H1 (cell line): Measurements from ENCODE around the gene TCHH.

Experiments
- CTCF ChIP-seq, 3 experiments: IDR thresholded peaks; 1 replicate in 2 of 3; 2 replicates in 1 of 3; pipeline versions ENCODE4 v1.5.1 to v1.6.1; 2011; ENCODE audit warnings: low read length in 3 of 3, mild to moderate bottlenecking in 3 of 3, inconsistent platforms in 2 of 3, low read depth in 1 of 3, moderate library complexity in 1 of 3; ENCODE audit not compliant: insufficient read depth in 1 of 3; ENCODE audit errors: control extremely low read depth in 1 of 3
- MAFK ChIP-seq: IDR thresholded peaks from 2 replicates; pipeline ENCODE4 v1.6.1; 2012; ENCODE audit warnings: low read depth, mild to moderate bottlenecking, improper control_type of control experiment, low read length
- USF2 ChIP-seq: IDR thresholded peaks from 2 replicates; pipeline ENCODE4 v1.6.1; 2011; ENCODE audit warnings: low read length, improper control_type of control experiment

- TF ChIP-seq MAFK (no peak), USF2 (no peak), CTCF (IDR thresholded peaks at IDR 0.05; ENCODE audit: control extremely low read depth in 1 of 3, insufficient read depth in 1 of 3, low read depth in 1 of 3, low read length in 3 of 3) (no peak)
These were observed 4.8 kb downstream of the TCHH start for GRCh38 chr1:152110365-152110859.
